Activated naive CD8-positive, alpha-beta T cell (primary cell): ENCODE results near the gene DMRT1.

Experiments
- H3K27ac Mint-ChIP-seq: one replicate; pipeline ENCODE4 v1.8.0; 2021; ENCODE audit warnings: mixed read lengths
- H3K27me3 Mint-ChIP-seq: one replicate; pipeline ENCODE4 v1.8.0; 2021; ENCODE audit warnings: mixed read lengths
- H3K36me3 Mint-ChIP-seq: one replicate; pipeline ENCODE4 v1.8.0; 2021; ENCODE audit warnings: mixed read lengths
- H3K4me1 Mint-ChIP-seq: one replicate; pipeline ENCODE4 v1.8.0; 2021; ENCODE audit warnings: low read depth, mixed read lengths
- H3K4me3 Mint-ChIP-seq: one replicate; pipeline ENCODE4 v1.8.0; 2021; ENCODE audit warnings: mild to moderate bottlenecking, mixed read lengths
- H3K9me3 Mint-ChIP-seq: one replicate; pipeline ENCODE4 v1.8.0; 2021; ENCODE audit warnings: low read depth, mixed read lengths

DMRT1 gene

GRCh38 chr9:928363-929042 is 87.0 kb downstream of the DMRT1 start:
- Mint-ChIP-seq H3K9me3 (no peaks in the 10 kb centered on the region), H3K27me3 (peaks cover 10% of the 10 kb centered on the region), H3K27ac (no peak overlapping the region), H3K36me3 (no peaks in the 10 kb centered on the region), H3K4me1 (no peaks in the 10 kb centered on the region), H3K4me3 (no peak overlapping the region)

- no peak overlapping the region for H3K27ac Mint-ChIP-seq
Measured at GRCh38 chr9:929719-930118, 88.2 kb downstream of the DMRT1 start.

GRCh38 chr9:933356-933755 is 91.9 kb downstream of the DMRT1 start:
- Mint-ChIP-seq H3K9me3 (no peaks in the 10 kb centered on the region), H3K27me3 (peaks cover 13% of the 10 kb centered on the region), H3K4me3 (no peak overlapping the region), H3K36me3 (no peaks in the 10 kb centered on the region), H3K4me1 (no peaks in the 10 kb centered on the region), H3K27ac (no peak overlapping the region)

More at GRCh38 chr9:929719-930118, 88.2 kb downstream of the DMRT1 start:
- Mint-ChIP-seq H3K4me3 (no peak overlapping the region), H3K36me3 (no peaks in the 10 kb centered on the region), H3K4me1 (no peaks in the 10 kb centered on the region), H3K9me3 (no peaks in the 10 kb centered on the region), H3K27me3 (peaks cover 9% of the 10 kb centered on the region)

GRCh38 chr9:935348-935965 is 94.0 kb downstream of the DMRT1 start:
- Mint-ChIP-seq H3K27ac (no peak overlapping the region), H3K36me3 (no peaks in the 10 kb centered on the region), H3K27me3 (peaks cover 19% of the 10 kb centered on the region), H3K4me1 (no peaks in the 10 kb centered on the region), H3K9me3 (peaks cover 9% of the 10 kb centered on the region), H3K4me3 (no peak overlapping the region)

- peaks cover 26% of the 10 kb centered on the region for H3K27me3 Mint-ChIP-seq
- H3K4me3 Mint-ChIP-seq: no peak overlapping the region
- H3K27ac Mint-ChIP-seq: no peak overlapping the region
- peaks cover 9% of the 10 kb centered on the region for H3K9me3 Mint-ChIP-seq
- no peaks in the 10 kb centered on the region for H3K36me3 Mint-ChIP-seq
- no peaks in the 10 kb centered on the region for H3K4me1 Mint-ChIP-seq
Measured at GRCh38 chr9:942805-943580, 101.5 kb downstream of the DMRT1 start.

- Mint-ChIP-seq H3K36me3 (no peaks in the 10 kb centered on the region), H3K27me3 (peaks cover 18% of the 10 kb centered on the region), H3K27ac (no peak overlapping the region), H3K4me3 (no peak overlapping the region), H3K9me3 (no peaks in the 10 kb centered on the region), H3K4me1 (no peaks in the 10 kb centered on the region)
Measured at GRCh38 chr9:947985-948384, 106.5 kb downstream of the DMRT1 start.

- Mint-ChIP-seq H3K27ac (no peak overlapping the region), H3K36me3 (no peaks in the 10 kb centered on the region), H3K4me3 (no peak overlapping the region), H3K27me3 (peaks cover 18% of the 10 kb centered on the region), H3K9me3 (no peaks in the 10 kb centered on the region), H3K4me1 (no peaks in the 10 kb centered on the region)
Measured at GRCh38 chr9:948497-948896, 107.0 kb downstream of the DMRT1 start.

- Mint-ChIP-seq H3K36me3 (no peaks in the 10 kb centered on the region), H3K27me3 (peaks cover 15% of the 10 kb centered on the region), H3K9me3 (no peaks in the 10 kb centered on the region), H3K4me1 (no peaks in the 10 kb centered on the region), H3K27ac (no peak overlapping the region), H3K4me3 (no peak overlapping the region)
Measured at GRCh38 chr9:950139-950538, 108.6 kb downstream of the DMRT1 start.

GRCh38 chr9:952546-952945 is 111.0 kb downstream of the DMRT1 start:
- no peaks in the 10 kb centered on the region for H3K9me3 Mint-ChIP-seq
- no peaks in the 10 kb centered on the region for H3K36me3 Mint-ChIP-seq
- H3K27me3 Mint-ChIP-seq: peaks cover 6% of the 10 kb centered on the region
- H3K27ac Mint-ChIP-seq: no peak overlapping the region
- no peaks in the 10 kb centered on the region for H3K4me1 Mint-ChIP-seq
- no peak overlapping the region for H3K4me3 Mint-ChIP-seq

- no peak overlapping the region for H3K27ac Mint-ChIP-seq
- H3K27me3 Mint-ChIP-seq: peaks cover 23% of the 10 kb centered on the region
- no peaks in the 10 kb centered on the region for H3K4me1 Mint-ChIP-seq
- H3K9me3 Mint-ChIP-seq: no peaks in the 10 kb centered on the region
- H3K4me3 Mint-ChIP-seq: no peak overlapping the region
- no peaks in the 10 kb centered on the region for H3K36me3 Mint-ChIP-seq
Measured at GRCh38 chr9:959105-959504, 117.6 kb downstream of the DMRT1 start.

GRCh38 chr9:959914-960313 is 118.4 kb downstream of the DMRT1 start:
- H3K27me3 Mint-ChIP-seq: peaks cover 30% of the 10 kb centered on the region
- H3K9me3 Mint-ChIP-seq: no peaks in the 10 kb centered on the region
- H3K36me3 Mint-ChIP-seq: no peaks in the 10 kb centered on the region
- H3K4me1 Mint-ChIP-seq: no peaks in the 10 kb centered on the region
- no peak overlapping the region for H3K27ac Mint-ChIP-seq
- H3K4me3 Mint-ChIP-seq: no peak overlapping the region

- no peaks in the 10 kb centered on the region for H3K9me3 Mint-ChIP-seq
- no peaks in the 10 kb centered on the region for H3K4me1 Mint-ChIP-seq
- no peak overlapping the region for H3K4me3 Mint-ChIP-seq
- H3K36me3 Mint-ChIP-seq: no peaks in the 10 kb centered on the region
- H3K27ac Mint-ChIP-seq: no peak overlapping the region
- H3K27me3 Mint-ChIP-seq: peaks cover 45% of the 10 kb centered on the region
Measured at GRCh38 chr9:962023-962422, 120.5 kb downstream of the DMRT1 start.

- no peak overlapping the region for H3K4me3 Mint-ChIP-seq
- H3K4me1 Mint-ChIP-seq: peaks cover 18% of the 10 kb centered on the region
- peaks cover 68% of the 10 kb centered on the region for H3K27me3 Mint-ChIP-seq
- H3K36me3 Mint-ChIP-seq: peaks cover 2% of the 10 kb centered on the region
- H3K9me3 Mint-ChIP-seq: no peaks in the 10 kb centered on the region
- no peak overlapping the region for H3K27ac Mint-ChIP-seq
Measured at GRCh38 chr9:965497-965896, 124.0 kb downstream of the DMRT1 start.

- no peak overlapping the region for H3K4me3 Mint-ChIP-seq
- peaks cover 18% of the 10 kb centered on the region for H3K4me1 Mint-ChIP-seq
- H3K9me3 Mint-ChIP-seq: no peaks in the 10 kb centered on the region
- peaks cover 58% of the 10 kb centered on the region for H3K27me3 Mint-ChIP-seq
- peaks cover 2% of the 10 kb centered on the region for H3K36me3 Mint-ChIP-seq
- no peak overlapping the region for H3K27ac Mint-ChIP-seq
Measured at GRCh38 chr9:966870-967269, 125.4 kb downstream of the DMRT1 start.

GRCh38 chr9:967436-967835 is 125.9 kb downstream of the DMRT1 start:
- Mint-ChIP-seq H3K9me3 (no peaks in the 10 kb centered on the region), H3K27me3 (peaks cover 54% of the 10 kb centered on the region), H3K36me3 (peaks cover 2% of the 10 kb centered on the region), H3K4me3 (no peak overlapping the region), H3K27ac (no peak overlapping the region), H3K4me1 (peaks cover 19% of the 10 kb centered on the region)
